Fibroblast of skin of back (primary cell): Measurements from ENCODE around the gene RBM20.
"Not testable (repeated sequence)": the region's sequence is repeated elsewhere in the genome, so short reads cannot be mapped to it uniquely, and the experiment has no call there.

Source experiments
- DNase-seq: peaks from one replicate; pipeline ENCODE4 v3.0.0-alpha.2; 2013

Gene RBM20

DNA sequence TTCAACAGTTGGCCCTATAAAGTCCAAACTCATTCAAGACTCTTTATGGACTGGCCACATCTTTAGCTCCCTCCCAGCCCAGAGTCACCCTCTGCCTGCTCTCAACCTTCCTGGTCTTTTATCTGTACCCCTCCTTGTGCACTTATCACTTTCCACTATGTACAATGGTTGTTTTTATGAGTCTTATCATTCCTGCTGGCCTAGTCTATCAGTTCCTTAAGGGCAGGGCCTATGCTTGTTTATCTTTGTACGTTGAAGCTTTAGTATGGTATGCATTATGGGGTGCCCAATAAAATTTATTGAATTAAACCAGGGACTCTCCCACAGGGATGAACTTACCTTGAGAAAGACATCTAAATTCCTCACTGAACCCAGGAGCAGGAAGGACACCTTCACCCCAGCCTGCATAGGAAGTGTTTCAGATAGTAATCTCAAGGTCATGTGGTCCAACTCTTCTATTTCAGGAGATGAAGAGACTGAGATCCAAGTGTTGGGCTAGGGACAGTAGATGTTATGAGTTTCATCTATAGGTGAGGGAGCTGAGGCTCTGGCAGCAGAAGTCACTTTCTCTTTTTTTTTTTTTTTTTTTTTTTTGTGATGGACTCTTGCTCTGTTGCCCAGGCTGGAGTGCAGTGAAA is 214.3 kb downstream of the RBM20 start:
- no peak for DNase-seq

- no peak for DNase-seq
These were observed 215.3 kb downstream of the RBM20 start for GRCh38 chr10:110859206-110859972.

- DNase-seq: peak; percentile 81
These were observed 215.8 kb downstream of the RBM20 start for GRCh38 chr10:110859973-110860376.

DNA sequence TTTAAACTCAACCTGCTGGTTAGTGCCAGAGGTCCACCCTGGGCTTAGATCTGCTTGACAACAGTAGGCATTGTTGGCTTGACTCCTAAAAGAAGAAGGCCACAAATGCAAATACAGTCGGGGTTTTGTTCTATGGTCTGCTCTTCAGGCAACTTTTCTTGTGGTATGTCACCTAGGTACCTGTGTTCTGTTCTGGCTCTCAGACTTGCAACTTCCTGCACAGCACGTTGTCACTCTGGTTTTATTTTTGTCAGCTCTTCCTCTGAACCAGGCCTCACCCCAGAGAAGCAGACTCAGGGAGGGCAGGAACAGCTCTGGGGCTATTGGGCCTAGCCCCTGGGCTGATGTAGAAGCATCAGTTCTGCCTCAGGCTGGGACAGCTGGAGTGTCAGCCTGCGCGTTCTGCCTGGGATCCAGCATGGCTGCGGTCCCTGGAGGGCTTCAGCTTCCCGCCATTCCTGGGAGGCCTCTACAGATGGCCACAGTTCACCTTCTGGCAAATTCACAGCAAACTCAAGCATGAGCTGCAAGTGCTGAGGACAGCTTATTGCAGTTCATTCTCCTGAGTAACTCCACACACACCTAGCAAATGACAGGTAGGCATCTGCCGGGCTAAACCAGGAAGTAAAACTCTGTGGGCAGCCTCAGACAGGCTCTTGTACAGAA is 216.6 kb downstream of the RBM20 start:
- no peak for DNase-seq

- no peak for DNase-seq
These were observed 217.3 kb downstream of the RBM20 start for GRCh38 chr10:110861476-110861875.

DNA sequence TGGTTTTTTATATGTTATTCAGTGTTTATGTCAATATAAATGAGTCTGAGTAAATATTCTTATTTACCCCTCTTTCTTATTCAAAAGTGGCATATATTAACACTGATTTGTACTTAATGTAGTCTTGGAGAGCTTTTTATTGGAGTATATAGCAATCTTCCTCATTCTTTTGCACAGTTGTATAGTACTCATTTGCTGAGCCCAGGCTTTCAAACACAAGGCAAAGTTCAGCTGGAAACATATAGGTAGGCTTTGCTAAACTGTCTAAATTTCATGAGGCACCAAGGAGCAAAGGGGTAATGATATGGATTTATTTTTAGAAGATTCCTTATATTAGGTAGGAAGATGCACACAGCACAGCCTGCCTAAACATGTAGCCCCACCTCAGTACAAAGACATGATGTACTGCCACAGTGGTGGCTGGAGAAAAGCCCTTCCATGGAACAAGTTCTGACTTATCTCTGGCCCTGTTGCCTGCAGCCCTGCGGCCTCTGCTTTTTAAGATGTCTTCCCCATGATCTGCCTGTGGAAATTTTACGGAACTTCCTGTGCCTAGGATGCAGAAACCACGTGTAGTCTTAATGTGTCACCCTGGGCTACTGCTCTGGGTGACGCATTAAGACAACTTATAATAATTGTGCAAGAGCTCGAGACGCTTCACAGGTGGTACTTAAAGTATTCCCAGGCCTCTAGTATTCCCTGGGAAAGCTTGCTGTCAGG is 218.0 kb downstream of the RBM20 start:
- no peak for DNase-seq

- no peak for DNase-seq
These were observed 218.8 kb downstream of the RBM20 start for GRCh38 chr10:110862961-110863360.

DNA sequence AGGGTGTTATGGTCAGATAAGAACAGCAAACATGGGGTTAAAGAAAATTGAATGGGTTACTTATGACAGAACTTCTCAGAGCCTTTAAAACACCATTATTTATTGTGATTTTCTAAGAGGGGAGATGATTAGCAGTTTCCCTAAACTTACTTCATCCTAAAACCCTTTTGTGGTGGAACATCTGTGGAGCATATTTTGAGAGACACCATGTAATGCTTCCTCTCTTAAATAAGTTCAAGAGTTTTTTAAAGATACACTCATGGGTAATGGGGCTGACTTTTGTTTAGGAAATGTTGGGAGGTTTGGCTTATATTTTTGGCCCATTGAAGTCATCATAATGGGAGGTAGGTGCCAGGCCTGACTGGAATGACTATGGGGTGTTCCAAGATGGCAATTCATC is 219.2 kb downstream of the RBM20 start:
- no peak for DNase-seq

- no peak for DNase-seq
These were observed 219.8 kb downstream of the RBM20 start for GRCh38 chr10:110863956-110864355.

GRCh38 chr10:110864662-110865140 is 220.6 kb downstream of the RBM20 start:
- no peak for DNase-seq

- DNase-seq: peak; percentile 87
These were observed 221.2 kb downstream of the RBM20 start for GRCh38 chr10:110865186-110865808.

DNA sequence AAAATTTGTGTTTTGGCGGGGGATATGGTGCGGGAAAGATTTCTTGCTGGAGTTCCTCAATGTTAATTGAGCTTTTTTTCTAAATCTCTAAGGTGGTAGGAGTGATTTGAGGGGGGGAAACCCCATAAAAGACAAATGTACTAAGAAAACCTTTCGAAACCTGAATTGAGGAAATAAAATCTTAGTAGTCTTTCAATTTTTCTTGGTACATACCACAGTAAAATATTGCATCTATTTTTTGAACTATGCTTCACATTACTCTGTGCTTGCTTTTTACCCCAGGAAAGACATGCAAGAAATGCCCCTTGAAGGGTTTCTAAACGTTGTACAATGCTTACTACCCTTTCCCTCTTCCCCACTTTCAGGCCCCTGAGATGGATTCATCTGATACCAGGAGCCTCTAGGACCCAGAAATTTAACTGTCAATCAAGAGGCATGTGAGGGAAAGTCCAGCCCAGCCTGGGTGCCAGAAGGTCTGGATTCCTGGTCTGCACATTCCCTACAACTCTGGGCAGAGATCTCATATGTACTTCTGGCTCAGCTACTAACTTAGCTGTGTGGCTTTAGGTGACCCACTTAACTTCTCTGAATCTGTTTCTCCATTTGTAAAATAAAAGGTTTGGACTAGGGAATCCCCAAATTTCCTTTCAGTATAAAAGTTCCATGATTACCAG is 221.8 kb downstream of the RBM20 start:
- DNase-seq: peak; percentile 25

DNA sequence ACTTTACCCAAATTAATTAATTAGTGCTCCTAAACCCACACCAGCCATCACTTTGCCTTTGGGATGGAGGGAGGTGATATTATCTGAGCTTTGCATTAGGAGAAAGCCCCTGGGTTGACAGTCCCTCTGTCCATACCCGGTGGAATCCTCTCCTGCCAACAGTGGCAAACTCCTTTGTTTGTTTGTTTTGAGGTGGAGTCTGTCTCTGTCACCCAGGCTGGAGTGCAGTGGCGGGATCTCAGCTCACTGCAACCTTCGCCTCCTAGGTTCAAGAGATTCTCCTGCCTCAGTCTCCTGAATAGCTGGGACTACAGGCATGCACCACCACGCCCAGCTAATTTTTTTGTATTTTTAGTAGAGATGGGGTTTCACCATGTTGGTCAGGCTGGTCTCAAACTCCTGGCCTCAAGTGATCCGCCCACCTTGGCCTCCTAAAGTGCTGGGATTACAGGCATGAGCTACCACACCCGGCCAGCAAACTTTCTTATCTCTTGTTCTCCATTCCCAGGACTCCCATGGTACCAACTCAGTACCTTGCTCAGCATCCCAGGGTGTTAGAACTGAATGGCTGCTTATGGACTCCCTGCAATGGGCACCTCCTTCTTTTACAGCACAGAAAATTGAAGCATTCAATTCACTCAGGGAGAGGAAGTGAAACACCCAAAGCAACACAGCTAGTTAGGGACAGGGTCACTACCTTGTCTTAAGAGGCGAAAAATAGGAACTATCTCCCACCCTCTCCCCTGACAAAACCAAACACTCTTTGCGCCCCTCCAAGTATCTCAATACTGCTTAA is 223.1 kb downstream of the RBM20 start:
- DNase-seq: not testable (repeated sequence)

- DNase-seq: peak; percentile 27
These were observed 223.8 kb downstream of the RBM20 start for GRCh38 chr10:110867807-110868465.

DNA sequence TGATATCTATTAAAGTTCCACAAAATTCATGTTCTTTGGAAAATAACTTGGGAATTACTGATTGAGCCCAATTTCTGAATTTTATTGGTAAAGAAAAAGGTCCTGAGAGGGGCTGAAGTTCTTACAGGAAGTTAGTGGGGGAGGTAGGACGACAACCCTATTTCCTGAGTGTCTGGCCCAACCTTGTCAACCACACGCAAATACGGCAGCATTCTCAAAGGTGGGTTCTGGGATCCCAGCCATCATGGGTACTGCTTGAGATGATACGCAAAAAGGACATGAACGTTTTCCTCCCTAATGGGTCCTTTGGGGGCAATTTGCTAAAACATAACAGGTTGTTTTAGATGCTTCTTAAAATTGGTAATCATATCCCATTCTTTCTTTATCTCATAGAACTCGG is 224.8 kb downstream of the RBM20 start:
- DNase-seq: no peak

- DNase-seq: no peak
These were observed 226.7 kb downstream of the RBM20 start for GRCh38 chr10:110870823-110871297.

GRCh38 chr10:110871298-110872084 is 227.4 kb downstream of the RBM20 start, which contains the start of gene PDCD4:
Gene PDCD4, plus strand, starts transcription at chr10:110871928. Its CDS starts 4,100 bp downstream, at chr10:110876028.
- peak; percentile 98 for DNase-seq

- DNase-seq: peak; percentile 74
These were observed 228.2 kb downstream of the RBM20 start for GRCh38 chr10:110872145-110872983.
